Adrenal gland (tissue), 12 donors: ENCODE results near the gene DCUN1D4. TPM values are rescaled to one million over a fixed set of nuclear protein-coding genes. Genes with fewer than 3 reads are reported as not detected.

Source experiments
- DNase-seq, 7 donors: peaks; one replicate each; pipeline ENCODE4 v3.0.0-alpha.2; 2019 to 2020
- H3K27ac ChIP-seq, 5 donors: fragments of 200-600 bp; sonication (generic) in 4 of 5; 1 replicate in 3 of 5; 2 replicates in 2 of 5; pipeline versions ENCODE4 v1.5.1 to v1.8.0; 2016 to 2020; ENCODE audit warnings: mild to moderate bottlenecking in 1 of 5
- H3K27me3 ChIP-seq: fragments of 200-600 bp; 2 replicates; pipeline ENCODE4 v1.8.0; 2021
- H3K36me3 ChIP-seq, 2 donors: fragments of 200-600 bp; replicated peaks in 1 of 2; 1 replicate in 1 of 2; 2 replicates in 1 of 2; pipeline versions ENCODE4 v1.5.1 to v1.8.0; 2018 to 2022
- H3K4me1 ChIP-seq, 2 donors: fragments of 200-600 bp; replicated peaks in 1 of 2; 1 replicate in 1 of 2; 2 replicates in 1 of 2; pipeline versions ENCODE4 v1.5.1 to v1.8.0; 2018 to 2021
- H3K4me3 ChIP-seq, 4 donors: fragments of 200-600 bp; sonication (generic) in 3 of 4; one replicate each; pipeline ENCODE4 v1.5.1; 2016 to 2018
- H3K9me3 ChIP-seq, 3 donors: fragments of 200-600 bp; sonication (generic) in 1 of 3; replicated peaks in 1 of 3; 1 replicate in 2 of 3; 2 replicates in 1 of 3; pipeline versions ENCODE4 v1.5.1 to v1.8.0; 2016 to 2021
- POLR2A ChIP-seq, 2 donors: fragments of 450-650 bp; IDR thresholded peaks; one replicate each; pipeline ENCODE4 v1.6.1; 2017; ENCODE audit warnings: antibody characterized with exemption in 2 of 2, mild to moderate bottlenecking in 2 of 2, moderate library complexity in 1 of 2
- WGBS, 4 donors: extraction: QIAGEN DNeasy Blood & Tissue Kit in 2 of 4; methylation state at CpG; one replicate each; pipeline versions ENCODE4 v1.1.5 to v1.1.7; 2013 to 2017; 5-methylcytosine and 5-hydroxymethylcytosine counted together
- intact Hi-C, 2 donors: fragments of 100-400 bp; cut with DNase I; formaldehyde crosslinking; loops; one replicate each; pipeline versions ENCODE4 v1.14.1 to v1.15.0; 2022 to 2023
- polyA plus RNA-seq, 3 donors: library from polyadenylated mRNA; stranded (reverse); fragments of 200-250 nt in 2 of 3; fragments of 350-450 nt in 1 of 3; fragmentation: Illumina TruSeq in 1 of 3; extraction: RNeasy Lipid Tissue Mini Kit (QIAGEN cat#74804) in 1 of 3; gene quantifications; one replicate each; pipeline ENCODE4 v1.2.3, GENCODE V29; 2013 to 2014
- total RNA-seq, 9 donors: library from RNA; depleted of rRNA in 4 of 9; stranded (reverse); fragments of >200 nt in 4 of 9; fragments of 120-200 nt in 1 of 9; fragmentation: NEBNext Ultra II Directional in 1 of 9; extraction: Animal tissue kit (Norgen Biotek cat#: 25700) in 1 of 9; gene quantifications; one replicate each; pipeline versions ENCODE4 v1.1.0 to v1.2.4, GENCODE V29; 2013 to 2023
- TF ChIP-seq, protein P1 (sequence below), 6 experiments: fragments of 450-650 bp in 4 of 6; fragments of 200-600 bp in 2 of 6; sonication (generic) in 1 of 6; IDR thresholded peaks; 1 replicate in 5 of 6; 2 replicates in 1 of 6; pipeline versions ENCODE4 v1.5.1 to v1.8.0; 2016 to 2021; ENCODE audit warnings: antibody characterized with exemption in 6 of 6, mild to moderate bottlenecking in 2 of 6, moderate library complexity in 1 of 6
- donor health status: healthy with polysubstance abuse.
- donor health status: Bipolar disorder and iron deficiency.
- donor health status: DM: yes; HTN: yes; CAD: no.
- donor health status: DM: no; HTN: no; CAD: no.
- donor health status: DM: no; HTN: no; CAD: no.
- donor health status: DM: yes; HTN: yes; CAD: no.

DCUN1D4 gene
- total and polyA plus RNA-seq, 12 donors: 25.0 to 86.2 (median 46.9) TPM

DNA sequence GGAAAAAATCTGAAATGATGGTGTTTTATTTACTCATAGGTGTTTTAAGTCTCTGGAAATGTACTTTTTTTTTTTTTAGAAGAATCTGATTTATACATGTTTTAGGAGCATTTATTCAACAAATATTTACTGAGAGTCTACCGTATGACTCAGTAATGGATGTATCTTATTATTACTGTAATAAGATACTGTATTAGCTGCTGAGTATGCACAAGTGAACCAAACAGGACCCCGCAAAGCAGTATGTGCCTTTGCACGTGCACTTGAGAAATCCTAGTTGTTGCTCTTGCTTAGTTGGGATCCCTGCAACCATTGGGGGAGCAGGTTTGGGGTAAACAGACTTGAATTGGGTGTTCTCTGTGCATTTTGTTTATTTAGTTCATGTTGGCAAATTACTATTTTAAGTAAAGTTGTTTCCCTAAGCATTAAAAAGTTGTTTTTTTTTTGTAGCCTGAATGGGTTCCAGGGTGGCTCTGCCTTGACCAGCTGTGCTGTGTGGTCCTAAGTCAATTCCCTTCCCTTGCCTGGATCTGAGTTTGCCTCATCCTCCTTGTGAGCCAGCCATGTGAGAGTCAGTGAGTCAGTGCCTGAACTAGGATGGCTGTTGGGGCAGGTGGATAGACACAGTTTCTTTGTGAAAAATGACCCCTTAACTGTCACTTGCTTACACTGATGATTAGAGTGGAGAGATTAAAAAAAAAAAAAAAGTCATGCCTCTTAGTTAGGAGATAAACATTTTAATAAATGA is 27.7 kb downstream of the DCUN1D4 start:
- H3K4me3 ChIP-seq: no peak overlapping the region
- no peak overlapping the region for H3K27ac ChIP-seq
- intact Hi-C loops: no loop called here
- peaks cover 0 to 39% of the 10 kb centered on the region in 2 donors for H3K36me3 ChIP-seq
- no peak for DNase-seq
- H3K27me3 ChIP-seq: no peaks in the 10 kb centered on the region
- no peak for TF ChIP-seq POLR2A (IDR thresholded peaks at IDR 0.05)
- TF ChIP-seq, protein P1, sequence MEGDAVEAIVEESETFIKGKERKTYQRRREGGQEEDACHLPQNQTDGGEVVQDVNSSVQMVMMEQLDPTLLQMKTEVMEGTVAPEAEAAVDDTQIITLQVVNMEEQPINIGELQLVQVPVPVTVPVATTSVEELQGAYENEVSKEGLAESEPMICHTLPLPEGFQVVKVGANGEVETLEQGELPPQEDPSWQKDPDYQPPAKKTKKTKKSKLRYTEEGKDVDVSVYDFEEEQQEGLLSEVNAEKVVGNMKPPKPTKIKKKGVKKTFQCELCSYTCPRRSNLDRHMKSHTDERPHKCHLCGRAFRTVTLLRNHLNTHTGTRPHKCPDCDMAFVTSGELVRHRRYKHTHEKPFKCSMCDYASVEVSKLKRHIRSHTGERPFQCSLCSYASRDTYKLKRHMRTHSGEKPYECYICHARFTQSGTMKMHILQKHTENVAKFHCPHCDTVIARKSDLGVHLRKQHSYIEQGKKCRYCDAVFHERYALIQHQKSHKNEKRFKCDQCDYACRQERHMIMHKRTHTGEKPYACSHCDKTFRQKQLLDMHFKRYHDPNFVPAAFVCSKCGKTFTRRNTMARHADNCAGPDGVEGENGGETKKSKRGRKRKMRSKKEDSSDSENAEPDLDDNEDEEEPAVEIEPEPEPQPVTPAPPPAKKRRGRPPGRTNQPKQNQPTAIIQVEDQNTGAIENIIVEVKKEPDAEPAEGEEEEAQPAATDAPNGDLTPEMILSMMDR (IDR thresholded peaks at IDR 0.05): no peak
- no peaks in the 10 kb centered on the region for H3K9me3 ChIP-seq
- no peaks in the 10 kb centered on the region for H3K4me1 ChIP-seq
- WGBS, 4 donors: 96 to 100% (median 97%) methylated on average over 3 of the region's 3 CpGs

DNA sequence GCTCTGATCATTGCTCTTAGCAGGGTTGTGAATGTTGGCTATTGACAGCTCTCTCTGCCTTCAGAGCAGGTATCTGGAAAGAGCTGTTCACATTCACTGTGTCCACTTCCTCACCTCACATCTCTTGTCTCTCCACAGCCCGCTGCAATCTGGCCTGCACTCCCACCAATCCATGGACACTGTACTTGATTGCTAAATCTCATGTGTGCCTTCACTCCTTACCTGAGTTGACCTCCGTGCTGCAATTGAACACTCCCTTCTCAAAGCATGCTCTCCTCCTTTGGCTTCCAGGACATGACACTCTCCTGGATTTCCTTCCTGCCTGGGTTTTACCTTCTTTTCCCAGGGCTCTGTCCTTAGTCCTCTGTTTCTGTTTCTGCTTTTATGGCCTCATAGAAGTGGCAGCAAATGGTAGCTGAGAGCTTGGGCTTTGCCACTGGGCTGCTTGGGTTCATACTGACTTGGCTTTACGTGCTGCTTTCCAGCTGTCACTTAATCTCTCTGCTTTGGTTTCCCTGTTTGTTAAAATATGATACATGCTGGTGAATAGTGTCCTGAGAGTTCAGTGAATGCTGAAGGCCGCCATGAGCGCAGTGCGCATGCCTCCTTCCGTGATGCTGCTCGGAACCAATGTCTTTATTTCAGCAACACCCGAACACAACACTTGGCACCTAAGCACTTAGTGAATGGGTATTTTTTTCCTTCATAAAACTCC is 29.5 kb downstream of the DCUN1D4 start:
- Histone ChIP-seq H3K9me3 (no peaks in the 10 kb centered on the region), H3K27ac (no peak overlapping the region), H3K4me1 (no peaks in the 10 kb centered on the region), H3K27me3 (no peaks in the 10 kb centered on the region), H3K36me3 (peaks cover 0 to 36% of the 10 kb centered on the region in 2 donors), H3K4me3 (no peak overlapping the region)
- 92 to 97% (median 94%) methylated on average over 9 of the region's 9 CpGs for WGBS, 4 donors
- DNase-seq: no peak
- intact Hi-C loops: no loop called here
- TF ChIP-seq, protein P1 (IDR thresholded peaks at IDR 0.05): no peak
- TF ChIP-seq POLR2A (IDR thresholded peaks at IDR 0.05): no peak

DNA sequence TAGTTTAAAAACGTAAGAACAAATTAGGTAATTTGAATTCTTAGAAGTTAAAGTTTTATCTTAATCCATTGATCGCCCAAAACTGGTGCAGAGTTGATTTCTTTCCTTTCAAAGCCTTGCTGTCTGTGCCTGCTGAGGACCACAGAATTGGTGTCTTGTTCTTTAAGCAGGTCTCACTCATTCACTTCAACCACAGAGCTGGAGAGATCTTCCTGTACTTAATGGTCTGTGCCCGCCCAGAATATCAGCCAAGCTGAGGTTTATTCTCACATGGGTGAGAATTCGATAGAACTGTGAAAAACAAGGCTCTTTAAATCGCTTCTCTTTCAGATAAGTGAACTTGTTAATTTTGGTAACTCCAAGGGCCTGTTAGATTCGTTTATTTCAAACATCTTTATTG is 31.6 kb downstream of the DCUN1D4 start:
- WGBS, 4 donors: 93 to 94% (median 93%) methylated on average over 6 of the region's 6 CpGs
- Histone ChIP-seq H3K4me3 (no peak overlapping the region), H3K4me1 (no peaks in the 10 kb centered on the region), H3K36me3 (peaks cover 0 to 45% of the 10 kb centered on the region in 2 donors), H3K27ac (no peak overlapping the region), H3K9me3 (no peaks in the 10 kb centered on the region), H3K27me3 (no peaks in the 10 kb centered on the region)
- TF ChIP-seq, protein P1 (IDR thresholded peaks at IDR 0.05): no peak
- no peak for TF ChIP-seq POLR2A (IDR thresholded peaks at IDR 0.05)
- DNase-seq: no peak
- intact Hi-C loops: no loop called here

DNA sequence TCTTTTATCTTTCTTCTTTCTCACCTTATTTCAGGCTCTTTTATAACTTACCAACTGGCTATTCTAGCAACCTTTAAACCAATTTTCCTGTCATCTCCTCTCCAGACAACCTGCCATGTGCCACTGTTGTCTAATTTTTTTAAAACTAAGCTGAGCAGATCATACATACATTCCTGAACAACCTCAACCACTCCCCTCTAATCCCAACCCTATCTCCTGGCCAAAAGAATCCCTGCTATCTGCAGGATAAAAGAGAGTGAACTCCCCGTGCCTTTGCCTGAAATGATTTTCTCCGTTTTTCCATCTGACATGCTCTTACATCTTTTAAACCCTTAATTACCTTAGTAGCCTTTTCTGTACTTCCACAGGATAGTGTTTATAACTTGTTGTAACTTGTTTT is 35.5 kb downstream of the DCUN1D4 start:
- Histone ChIP-seq H3K27me3 (no peaks in the 10 kb centered on the region), H3K27ac (no peak overlapping the region), H3K9me3 (no peaks in the 10 kb centered on the region), H3K4me3 (no peak overlapping the region), H3K4me1 (no peaks in the 10 kb centered on the region), H3K36me3 (peaks cover 0 to 45% of the 10 kb centered on the region in 2 donors)
- 88 to 97% (median 93%) methylated on average over 2 of the region's 2 CpGs for WGBS, 4 donors
- TF ChIP-seq POLR2A (IDR thresholded peaks at IDR 0.05): no peak
- TF ChIP-seq, protein P1 (IDR thresholded peaks at IDR 0.05): no peak
- intact Hi-C loops: no loop called here
- no peak for DNase-seq
